GM20000 (cell line): ENCODE results near the gene AP4B1.

Experiments
- DNase-seq: peaks from one replicate; pipeline ENCODE4 v3.0.0; 2012; ENCODE audit warnings: low spot score
- TF ChIP-seq, protein P1 (sequence below): IDR thresholded peaks from 2 replicates; pipeline ENCODE4 v1.5.1; 2012; ENCODE audit warnings: mild to moderate bottlenecking, control low read depth; ENCODE audit errors: extremely low read depth, missing control alignments

The AP4B1 gene

DNA sequence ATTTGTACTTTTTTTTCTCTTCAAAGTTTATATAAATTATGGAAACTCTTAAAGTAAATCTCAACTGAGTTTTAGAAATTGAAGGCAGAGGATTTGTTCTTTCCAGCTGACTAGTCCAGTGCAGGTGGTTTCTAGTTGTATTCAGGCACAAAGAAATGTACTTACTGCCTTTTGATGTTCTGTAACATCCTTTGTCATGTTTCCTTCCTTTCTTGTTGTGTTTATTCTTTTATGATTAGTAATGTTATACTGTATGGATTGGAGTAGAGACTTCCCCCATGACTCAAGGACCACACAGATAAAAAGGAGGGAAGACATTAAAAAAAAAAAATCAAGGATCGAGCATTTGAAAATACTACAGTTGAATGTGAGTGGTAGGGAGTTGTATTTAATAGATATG is 32.5 kb upstream of the AP4B1 start:
- no peak for DNase-seq
- TF ChIP-seq, protein P1, sequence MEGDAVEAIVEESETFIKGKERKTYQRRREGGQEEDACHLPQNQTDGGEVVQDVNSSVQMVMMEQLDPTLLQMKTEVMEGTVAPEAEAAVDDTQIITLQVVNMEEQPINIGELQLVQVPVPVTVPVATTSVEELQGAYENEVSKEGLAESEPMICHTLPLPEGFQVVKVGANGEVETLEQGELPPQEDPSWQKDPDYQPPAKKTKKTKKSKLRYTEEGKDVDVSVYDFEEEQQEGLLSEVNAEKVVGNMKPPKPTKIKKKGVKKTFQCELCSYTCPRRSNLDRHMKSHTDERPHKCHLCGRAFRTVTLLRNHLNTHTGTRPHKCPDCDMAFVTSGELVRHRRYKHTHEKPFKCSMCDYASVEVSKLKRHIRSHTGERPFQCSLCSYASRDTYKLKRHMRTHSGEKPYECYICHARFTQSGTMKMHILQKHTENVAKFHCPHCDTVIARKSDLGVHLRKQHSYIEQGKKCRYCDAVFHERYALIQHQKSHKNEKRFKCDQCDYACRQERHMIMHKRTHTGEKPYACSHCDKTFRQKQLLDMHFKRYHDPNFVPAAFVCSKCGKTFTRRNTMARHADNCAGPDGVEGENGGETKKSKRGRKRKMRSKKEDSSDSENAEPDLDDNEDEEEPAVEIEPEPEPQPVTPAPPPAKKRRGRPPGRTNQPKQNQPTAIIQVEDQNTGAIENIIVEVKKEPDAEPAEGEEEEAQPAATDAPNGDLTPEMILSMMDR, result no peak

DNA sequence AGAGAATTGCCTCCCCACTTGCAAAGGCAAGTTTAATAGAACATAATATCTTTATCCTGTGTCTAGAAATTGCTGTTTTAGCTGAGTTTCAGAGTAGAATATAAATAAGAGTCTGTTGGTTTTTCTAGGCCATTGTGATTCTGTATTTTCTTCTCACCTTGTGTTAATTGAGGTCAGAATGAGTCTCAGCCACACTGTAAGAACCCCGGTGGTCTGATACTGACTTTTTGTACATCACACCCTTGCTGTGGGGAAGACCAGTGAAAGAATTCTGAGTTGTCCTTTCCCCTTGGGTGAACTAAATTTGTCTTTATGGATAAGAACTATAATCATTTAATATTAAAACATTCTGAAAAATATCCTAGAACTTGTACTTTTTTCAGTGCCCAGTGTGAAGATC is 31.4 kb upstream of the AP4B1 start:
- DNase-seq, result no peak
- TF ChIP-seq, protein P1, result no peak

DNA sequence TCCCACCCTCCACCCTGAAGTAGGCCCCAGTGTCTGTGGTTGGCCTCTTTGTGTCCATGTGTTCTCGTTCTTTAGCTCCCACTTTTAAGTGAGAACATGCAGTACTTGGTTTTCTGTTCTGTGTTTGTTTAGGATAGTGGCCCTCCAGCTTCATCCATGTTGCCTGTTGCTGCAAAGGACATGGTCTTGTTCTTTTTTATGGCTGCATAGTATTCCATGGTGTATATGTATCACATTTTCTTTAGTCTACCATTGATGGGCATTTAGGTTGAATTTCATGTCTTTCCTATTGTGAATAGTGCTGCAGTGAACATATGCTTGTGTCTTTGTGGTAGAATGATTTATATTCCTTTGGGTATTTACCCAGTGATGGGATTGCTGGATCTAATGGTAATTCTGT is 30.6 kb upstream of the AP4B1 start:
- TF ChIP-seq, protein P1, result no peak
- no peak for DNase-seq

DNA sequence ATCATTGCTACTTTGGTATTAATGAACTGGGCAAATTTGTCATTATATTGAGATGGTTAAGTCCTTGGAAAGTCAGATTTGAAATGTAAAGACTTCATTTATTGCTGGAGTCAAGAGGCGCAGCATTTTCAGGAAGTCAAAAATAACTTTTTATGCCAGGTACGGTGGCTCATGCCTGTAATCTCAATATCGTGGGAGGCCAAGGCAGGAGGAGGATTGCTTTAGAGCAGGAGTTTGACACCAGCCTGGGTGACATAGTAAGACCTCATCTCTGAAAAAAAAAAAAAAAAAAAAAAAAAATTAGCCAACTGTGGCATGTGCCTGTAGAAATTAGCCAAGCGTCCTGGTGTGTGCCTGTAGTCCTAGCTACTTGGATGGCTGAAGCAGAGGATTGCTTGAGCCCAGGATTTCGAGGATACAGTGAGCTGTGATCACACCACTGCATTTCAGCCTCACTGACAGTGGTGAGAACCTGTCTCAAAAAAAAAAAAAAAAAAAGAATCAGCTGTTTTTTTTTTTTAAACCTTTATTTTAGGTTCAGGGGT is 30.0 kb upstream of the AP4B1 start:
- DNase-seq, result no peak
- TF ChIP-seq, protein P1, result no peak

DNA sequence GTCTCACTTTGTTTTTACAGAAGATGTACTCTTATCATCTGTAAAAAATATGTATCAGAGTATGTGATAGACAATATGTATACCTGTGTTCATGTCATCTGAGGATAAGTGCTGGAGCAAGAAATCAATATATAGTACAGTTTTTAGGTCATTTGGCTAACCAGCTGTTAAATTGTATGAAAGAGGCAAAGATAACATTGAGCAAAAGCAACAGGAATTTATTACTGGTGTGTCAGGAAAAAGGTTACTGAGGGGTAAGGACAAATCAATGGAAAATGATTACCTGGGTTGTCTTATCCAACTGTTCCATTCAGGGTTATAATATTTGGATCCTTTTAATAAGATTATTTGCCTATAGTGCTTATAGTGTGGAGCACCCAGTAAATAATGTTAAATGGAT is 29.4 kb upstream of the AP4B1 start:
- TF ChIP-seq, protein P1, result no peak
- DNase-seq, result no peak

DNA sequence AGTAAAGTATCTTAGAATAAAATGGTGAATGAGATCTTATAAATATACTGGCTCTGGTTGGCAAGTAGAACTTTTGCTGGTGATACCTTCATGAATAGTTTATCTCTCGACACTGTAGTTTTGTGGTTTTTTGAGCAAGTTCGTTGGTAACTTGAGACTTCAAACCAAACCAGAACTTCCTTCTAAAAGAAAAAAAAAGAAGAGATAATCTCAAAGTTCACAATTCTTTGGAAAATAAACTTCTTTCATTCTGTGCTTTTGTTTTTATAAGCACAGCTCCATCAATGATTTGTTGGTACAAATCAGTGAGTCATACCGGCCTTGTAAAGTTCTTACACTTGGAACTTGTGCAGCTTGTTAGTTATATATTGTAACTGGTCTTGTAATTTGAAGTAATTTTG is 26.9 kb upstream of the AP4B1 start:
- DNase-seq, result no peak
- TF ChIP-seq, protein P1, result no peak

DNA sequence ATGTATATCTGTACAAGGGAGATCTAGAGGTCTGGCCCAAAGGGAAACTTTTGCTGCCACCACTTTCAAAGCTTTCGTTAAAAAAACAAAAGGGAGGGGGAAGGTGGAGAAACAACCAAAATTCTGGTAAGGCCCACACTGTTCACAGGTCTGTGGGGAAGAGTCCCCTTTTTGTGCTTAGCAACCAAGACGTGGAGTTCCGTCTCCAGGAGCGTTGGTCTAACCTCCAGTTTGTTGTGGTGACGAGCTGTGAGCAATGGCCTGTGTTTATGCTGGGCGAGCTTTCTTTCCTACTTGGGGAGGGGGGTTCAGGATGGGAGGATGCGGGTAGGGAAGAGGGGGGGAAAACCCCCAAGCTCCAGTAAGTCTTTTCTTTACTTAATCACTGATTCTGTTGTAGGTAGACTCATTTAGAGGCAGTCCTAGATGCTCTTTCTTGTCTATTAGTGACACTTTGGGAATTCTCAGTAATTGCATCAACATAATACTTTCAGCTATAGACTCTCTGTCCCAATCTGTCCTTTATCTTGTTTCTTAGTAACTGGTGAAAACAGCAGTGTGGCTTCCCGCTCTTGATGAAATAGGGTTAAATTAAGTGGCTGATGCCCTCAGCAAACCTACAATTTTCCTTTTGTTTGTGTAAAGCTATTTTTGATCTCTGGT is 26.0 kb upstream of the AP4B1 start:
- DNase-seq, result peak; percentile 65
- TF ChIP-seq, protein P1, result no peak
